Ascending aorta (tissue), 2 donors: ENCODE data around the gene MRPL9. TPM values are rescaled to one million over a fixed set of nuclear protein-coding genes. Genes with fewer than 3 reads are reported as not detected.

Experiments used
- DNase-seq, 2 donors: peaks; one replicate each; pipeline ENCODE4 v3.0.0-alpha.2; 2019; ENCODE audit warnings: low spot score in 2 of 2
- H3K27ac ChIP-seq, 2 donors: fragments of 200-600 bp; sonication (generic); one replicate each; pipeline ENCODE4 v1.5.1; 2016 to 2017; ENCODE audit warnings: mild to moderate bottlenecking in 1 of 2
- H3K27me3 ChIP-seq: fragments of 200-600 bp; sonication (generic); one replicate; pipeline ENCODE4 v1.5.1; 2017
- H3K36me3 ChIP-seq, 2 donors: fragments of 200-600 bp; sonication (generic); one replicate each; pipeline ENCODE4 v1.5.1; 2016
- H3K4me1 ChIP-seq, 2 donors: fragments of 200-600 bp; sonication (generic); one replicate each; pipeline ENCODE4 v1.5.1; 2016 to 2017; ENCODE audit warnings: mild to moderate bottlenecking in 1 of 2
- H3K4me3 ChIP-seq, 2 donors: fragments of 200-600 bp; sonication (generic); one replicate each; pipeline ENCODE4 v1.5.1; 2016 to 2017; ENCODE audit warnings: mild to moderate bottlenecking in 1 of 2
- H3K9me3 ChIP-seq, 2 donors: fragments of 200-600 bp; sonication (generic); one replicate each; pipeline ENCODE4 v1.5.1; 2016
- intact Hi-C: fragments of 100-400 bp; cut with DNase I; formaldehyde crosslinking; loops from one replicate; pipeline ENCODE4 v1.15.1; 2023
- total RNA-seq: library from RNA; depleted of rRNA; stranded (reverse); fragments of >200 nt; gene quantifications from one replicate; pipeline ENCODE4 v1.1.0, GENCODE V29; 2016
- TF ChIP-seq, protein P1 (sequence below), 3 experiments: fragments of 200-600 bp in 2 of 3; fragments of 450-650 bp in 1 of 3; sonication (generic) in 2 of 3; IDR thresholded peaks; one replicate each; pipeline ENCODE4 v1.5.1; 2016 to 2019; ENCODE audit warnings: antibody characterized with exemption in 3 of 3, mild to moderate bottlenecking in 1 of 3, moderate library complexity in 1 of 3

MRPL9 gene
- total RNA-seq, 1 donor from 2014 or later = 64.8 TPM

DNA sequence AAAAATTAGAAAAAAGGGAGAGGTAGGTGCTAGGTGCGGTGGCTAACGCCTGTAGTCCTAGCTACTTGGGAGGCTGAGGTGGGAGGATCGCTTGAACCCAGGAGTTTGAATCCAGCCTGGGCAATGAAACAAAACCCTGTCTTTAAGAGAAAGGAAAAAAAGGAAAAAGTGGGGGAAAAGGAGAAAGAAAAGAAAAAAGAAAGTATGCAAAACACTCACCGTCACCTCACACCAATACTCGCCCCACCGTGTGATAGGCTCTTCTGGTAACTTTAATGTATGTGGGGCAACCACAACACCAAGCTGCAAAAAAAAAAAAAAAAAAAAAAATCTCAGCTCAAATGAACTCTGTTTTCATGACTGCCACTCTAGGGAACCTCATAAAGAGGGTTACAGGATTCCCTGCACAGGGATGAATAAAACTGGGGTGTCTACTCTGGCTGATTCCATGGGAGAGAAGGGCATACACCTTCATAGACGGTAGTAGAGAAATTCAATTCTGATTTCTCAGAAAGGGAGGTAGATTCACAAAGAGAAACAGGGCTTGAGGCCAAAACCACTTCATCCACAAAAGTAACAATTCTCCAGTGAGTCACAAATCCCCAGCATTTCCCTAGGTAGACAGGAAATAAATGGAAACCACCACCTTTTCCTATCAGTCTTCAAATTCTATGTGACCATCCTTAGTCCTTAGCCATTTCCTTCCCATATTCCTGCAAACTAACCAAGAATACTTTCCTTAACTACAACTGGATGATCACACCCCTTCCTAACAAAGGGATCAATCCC is 2.5 kb downstream of the MRPL9 start:
- Histone ChIP-seq H3K4me3 (no peak overlapping the region), H3K9me3 (no peaks in the 10 kb centered on the region), H3K36me3 (peaks cover 8 to 38% of the 10 kb centered on the region in 2 donors), H3K27me3 (no peaks in the 10 kb centered on the region), H3K27ac (no peak overlapping the region), H3K4me1 (peaks cover 0 to 7% of the 10 kb centered on the region in 2 donors)
- TF ChIP-seq, protein P1, sequence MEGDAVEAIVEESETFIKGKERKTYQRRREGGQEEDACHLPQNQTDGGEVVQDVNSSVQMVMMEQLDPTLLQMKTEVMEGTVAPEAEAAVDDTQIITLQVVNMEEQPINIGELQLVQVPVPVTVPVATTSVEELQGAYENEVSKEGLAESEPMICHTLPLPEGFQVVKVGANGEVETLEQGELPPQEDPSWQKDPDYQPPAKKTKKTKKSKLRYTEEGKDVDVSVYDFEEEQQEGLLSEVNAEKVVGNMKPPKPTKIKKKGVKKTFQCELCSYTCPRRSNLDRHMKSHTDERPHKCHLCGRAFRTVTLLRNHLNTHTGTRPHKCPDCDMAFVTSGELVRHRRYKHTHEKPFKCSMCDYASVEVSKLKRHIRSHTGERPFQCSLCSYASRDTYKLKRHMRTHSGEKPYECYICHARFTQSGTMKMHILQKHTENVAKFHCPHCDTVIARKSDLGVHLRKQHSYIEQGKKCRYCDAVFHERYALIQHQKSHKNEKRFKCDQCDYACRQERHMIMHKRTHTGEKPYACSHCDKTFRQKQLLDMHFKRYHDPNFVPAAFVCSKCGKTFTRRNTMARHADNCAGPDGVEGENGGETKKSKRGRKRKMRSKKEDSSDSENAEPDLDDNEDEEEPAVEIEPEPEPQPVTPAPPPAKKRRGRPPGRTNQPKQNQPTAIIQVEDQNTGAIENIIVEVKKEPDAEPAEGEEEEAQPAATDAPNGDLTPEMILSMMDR (IDR thresholded peaks at IDR 0.05) = no peak
- intact Hi-C loops = no loop called here
- no peak for DNase-seq

DNA sequence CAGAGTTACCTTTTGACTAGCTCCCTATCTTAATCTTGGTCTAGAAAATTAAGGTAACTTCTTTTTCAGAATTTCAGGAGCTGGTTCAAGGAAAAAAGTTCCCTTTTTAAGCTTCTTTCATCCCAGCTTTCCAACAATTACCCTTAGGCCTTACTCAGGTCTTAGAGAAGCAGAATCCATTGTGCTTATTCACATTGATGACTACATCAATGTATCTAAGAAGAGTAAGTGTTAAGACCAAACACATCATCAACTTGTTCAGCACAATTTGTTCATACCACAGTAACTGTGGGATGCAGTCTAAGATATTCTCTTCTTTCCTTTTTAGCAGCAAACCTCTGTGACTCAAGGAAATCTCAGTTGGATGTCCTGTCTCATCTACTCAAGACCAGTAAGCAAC is 4.1 kb downstream of the MRPL9 start:
- Histone ChIP-seq H3K36me3 (peaks cover 8 to 38% of the 10 kb centered on the region in 2 donors), H3K27me3 (no peaks in the 10 kb centered on the region), H3K9me3 (no peaks in the 10 kb centered on the region), H3K4me3 (no peak overlapping the region), H3K4me1 (peaks cover 0 to 7% of the 10 kb centered on the region in 2 donors), H3K27ac (no peak overlapping the region)
- TF ChIP-seq, protein P1 (IDR thresholded peaks at IDR 0.05) = no peak
- DNase-seq = no peak
- intact Hi-C loops = no loop called here

DNA sequence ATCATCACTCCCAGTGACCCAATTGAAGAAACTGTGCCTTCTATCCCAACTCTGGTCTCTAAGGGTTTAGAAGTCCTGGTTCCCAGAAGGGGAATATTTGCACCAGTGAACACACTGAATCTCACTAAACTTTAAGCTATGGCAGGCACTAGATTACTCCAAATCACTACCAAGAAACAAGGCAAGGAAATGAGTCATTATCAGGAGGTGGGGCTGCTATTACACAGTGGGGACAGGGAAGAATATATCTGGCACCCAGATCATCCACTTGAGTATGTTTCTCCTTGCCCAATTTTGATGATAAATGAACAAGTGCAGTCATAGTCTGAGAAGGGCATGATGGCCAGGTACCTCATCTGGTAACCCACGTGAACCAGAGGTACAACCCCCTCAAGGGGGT is 7.0 kb downstream of the MRPL9 start:
- no peaks in the 10 kb centered on the region for H3K9me3 ChIP-seq
- TF ChIP-seq, protein P1 (IDR thresholded peaks at IDR 0.05) = no peak
- peaks cover 3 to 32% of the 10 kb centered on the region in 2 donors for H3K36me3 ChIP-seq

DNA sequence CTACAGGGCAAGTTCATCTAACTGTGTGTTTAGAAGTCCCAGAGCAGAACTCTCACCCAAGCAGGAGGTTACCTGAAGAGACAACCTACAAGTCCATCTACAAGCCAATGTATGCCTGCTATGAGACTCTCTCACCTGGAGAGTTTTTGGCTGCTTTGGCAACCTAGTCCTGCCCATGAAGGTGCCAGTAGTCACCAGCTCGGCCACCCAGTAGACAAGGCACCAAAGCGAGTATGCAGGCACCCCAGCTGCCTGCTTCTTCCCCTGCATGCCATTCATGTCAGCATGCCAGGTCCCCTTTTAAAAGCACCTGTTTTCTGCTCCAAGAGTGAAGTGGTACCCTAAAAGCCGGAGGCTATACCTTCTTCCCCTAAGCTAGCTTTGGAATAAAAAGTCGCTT is 21.8 kb downstream of the MRPL9 start:
- Histone ChIP-seq H3K27ac (no peak overlapping the region), H3K4me3 (no peak overlapping the region), H3K4me1 (no peaks in the 10 kb centered on the region), H3K36me3 (no peaks in the 10 kb centered on the region), H3K27me3 (no peaks in the 10 kb centered on the region), H3K9me3 (no peaks in the 10 kb centered on the region)
- no peak for DNase-seq
- TF ChIP-seq, protein P1 (IDR thresholded peaks at IDR 0.05) = no peak
- intact Hi-C loops = no loop called here

More for the DNA sequence above, 7.0 kb downstream of the MRPL9 start:
- Histone ChIP-seq H3K4me1 (no peaks in the 10 kb centered on the region), H3K27ac (no peak overlapping the region), H3K27me3 (no peaks in the 10 kb centered on the region), H3K4me3 (no peak overlapping the region)
- intact Hi-C loops = no loop called here
- no peak for DNase-seq

DNA sequence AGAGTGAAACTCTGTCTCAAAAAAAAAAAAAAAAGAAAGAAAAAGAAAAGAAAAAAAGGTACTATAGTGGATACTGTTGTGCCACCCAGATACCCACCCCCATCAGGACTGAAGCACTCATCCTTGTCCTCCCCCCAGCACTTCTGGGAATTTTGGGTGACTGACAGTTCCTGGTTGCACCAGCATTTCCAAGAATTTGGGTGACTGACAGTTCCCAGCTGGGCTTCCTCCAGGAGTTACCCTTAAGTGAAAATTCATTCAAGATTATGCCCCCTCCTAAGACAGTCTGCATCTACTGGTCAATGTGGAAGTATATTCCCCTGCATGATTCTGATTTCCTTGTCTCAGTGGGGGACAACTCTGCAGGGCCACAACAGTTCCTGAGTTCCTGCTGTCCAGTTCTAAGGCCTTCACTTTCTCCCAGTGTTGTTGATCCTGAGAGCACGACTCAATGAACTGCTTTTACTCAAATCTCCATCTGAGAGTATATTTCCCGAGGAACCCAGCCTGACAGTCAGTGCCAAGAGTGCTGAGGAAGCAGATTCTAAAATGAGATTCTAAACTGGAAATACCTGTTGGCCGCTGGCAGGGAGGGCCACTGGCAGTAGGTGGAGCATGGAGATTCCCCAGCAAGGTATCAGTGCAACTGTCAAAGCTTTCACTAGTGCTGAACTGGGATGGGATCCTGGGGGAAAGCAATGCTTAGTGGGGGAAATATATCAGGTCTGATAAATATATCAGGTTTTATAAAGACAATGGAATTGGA is 23.5 kb downstream of the MRPL9 start:
- intact Hi-C loops = loop anchor here (5.0 kb wide), 1 partner anchor 297 kb away; no protein-coding TSS in a partner anchor
- H3K9me3 ChIP-seq = no peaks in the 10 kb centered on the region
- DNase-seq = no peak

More for the DNA sequence above, 23.5 kb downstream of the MRPL9 start:
- no peak overlapping the region for H3K4me3 ChIP-seq
- no peaks in the 10 kb centered on the region for H3K4me1 ChIP-seq
- H3K27ac ChIP-seq = no peak overlapping the region
- H3K36me3 ChIP-seq = no peaks in the 10 kb centered on the region
- H3K27me3 ChIP-seq = no peaks in the 10 kb centered on the region
- TF ChIP-seq, protein P1 (IDR thresholded peaks at IDR 0.05) = no peak
